Measurements from ENCODE around the gene MEIS2.

- TF ChIP-seq POLR2A (IDR thresholded peaks at IDR 0.05) (no peak), CTCF (IDR thresholded peaks at IDR 0.05) (no peak)
These were observed 11.9 kb downstream of the MEIS2 start for GRCh38 chr15:37088436-37088835.
